HepG2 (cell line): Measurements from ENCODE around the gene CAMK2N2. TPM values are rescaled to one million over a fixed set of nuclear protein-coding genes. Genes with fewer than 3 reads are reported as not detected.
A peak's percentile ranks its signal among the peaks of the same experiment; 100 is the strongest.

Source experiments
- CHD4 ChIP-seq: fragments of 200-600 bp; sonication (generic); IDR thresholded peaks from 2 replicates; pipeline ENCODE4 v1.7.0; 2017; ENCODE audit warnings: mild to moderate bottlenecking, low read length, borderline replicate concordance
- HNRNPK ChIP-seq: fragments of 200-400 bp; formaldehyde crosslinking; IDR thresholded peaks from 2 replicates; pipeline ENCODE4 v1.6.1; 2018; ENCODE audit warnings: low read length, low read depth, moderate library complexity, mild to moderate bottlenecking; ENCODE audit not compliant: poor library complexity, severe bottlenecking
- JUN ChIP-seq: sonication (generic); formaldehyde crosslinking; IDR thresholded peaks from 2 replicates; pipeline ENCODE4 v1.4.0; 2020; ENCODE audit warnings: mild to moderate bottlenecking, missing genetic modification reagents
- KIAA2018 ChIP-seq: sonication (generic); formaldehyde crosslinking; IDR thresholded peaks from 2 replicates; pipeline ENCODE4 v1.5.0; 2020; ENCODE audit warnings: mild to moderate bottlenecking, missing genetic modification reagents, borderline replicate concordance
- MAZ ChIP-seq, 2 experiments: sonication (generic) in 1 of 2; formaldehyde crosslinking in 1 of 2; IDR thresholded peaks; 2 replicates each; pipeline versions ENCODE4 v1.5.0 to v1.6.1; 2012 to 2020; ENCODE audit warnings: low read depth in 2 of 2, mild to moderate bottlenecking in 2 of 2, borderline replicate concordance in 1 of 2, improper control_type of control experiment in 1 of 2, low read length in 1 of 2, missing genetic modification reagents in 1 of 2, moderate library complexity in 1 of 2
- NFE2 ChIP-seq: sonication (generic); formaldehyde crosslinking; IDR thresholded peaks from 2 replicates; pipeline ENCODE4 v1.4.0; 2020; ENCODE audit warnings: missing genetic modification reagents
- PHF21A ChIP-seq: sonication (generic); formaldehyde crosslinking; IDR thresholded peaks from 2 replicates; pipeline ENCODE4 v1.5.0; 2020; ENCODE audit warnings: mild to moderate bottlenecking, missing genetic modification reagents
- PHF8 ChIP-seq: sonication (generic); formaldehyde crosslinking; IDR thresholded peaks from 2 replicates; pipeline ENCODE4 v1.5.0; 2020; ENCODE audit warnings: missing genetic modification reagents
- SMAD9 ChIP-seq: sonication (generic); formaldehyde crosslinking; IDR thresholded peaks from 2 replicates; pipeline ENCODE4 v1.5.1; 2020; ENCODE audit warnings: mild to moderate bottlenecking, missing genetic modification reagents
- THAP9 ChIP-seq: sonication (generic); formaldehyde crosslinking; IDR thresholded peaks from 2 replicates; pipeline ENCODE4; 2020; ENCODE audit warnings: missing genetic modification reagents, mild to moderate bottlenecking, borderline replicate concordance
- ZBTB2 ChIP-seq: sonication (generic); formaldehyde crosslinking; IDR thresholded peaks from 2 replicates; pipeline ENCODE4 v1.8.0; 2022; ENCODE audit warnings: low read depth, missing genetic modification reagents
- ZNF253 ChIP-seq: sonication (generic); formaldehyde crosslinking; IDR thresholded peaks from 2 replicates; pipeline ENCODE4 v1.8.0; 2022; ENCODE audit warnings: mild to moderate bottlenecking, missing genetic modification reagents, borderline replicate concordance
- polyA plus RNA-seq, 8 experiments: library from polyadenylated mRNA; depleted of rRNA in 3 of 8; stranded (reverse) in 7 of 8; unstranded in 1 of 8; fragments of >200 nt; fragmentation: Illumina TruSeq in 4 of 8; extraction: Trizol in 4 of 8; gene quantifications; 2 replicates each; pipeline versions ENCODE4 v1.2.1 to v1.2.3, GENCODE V29; 2011 to 2016; ENCODE audit warnings: low read depth in 4 of 8, missing spikeins in 1 of 8, mixed read lengths in 1 of 8; ENCODE audit not compliant: insufficient read depth in 1 of 8
- total RNA-seq, 5 experiments: library from RNA; depleted of rRNA; stranded (reverse); fragments of >200 nt; fragmentation: Illumina TruSeq; extraction: Trizol; gene quantifications; 2 replicates each; pipeline ENCODE4 v1.2.3, GENCODE V29; 2016; ENCODE audit warnings: low read depth in 1 of 5
- TF ChIP-seq, protein P1 (sequence below): IDR thresholded peaks from 2 replicates; pipeline ENCODE4 v1.6.1; 2016

The CAMK2N2 gene
- total and polyA plus RNA-seq, 2 of the 13 experiments (the other 11 are each of a cell fraction or from before 2014, with no cell fraction given) = 0.12 to 0.27 TPM

DNA sequence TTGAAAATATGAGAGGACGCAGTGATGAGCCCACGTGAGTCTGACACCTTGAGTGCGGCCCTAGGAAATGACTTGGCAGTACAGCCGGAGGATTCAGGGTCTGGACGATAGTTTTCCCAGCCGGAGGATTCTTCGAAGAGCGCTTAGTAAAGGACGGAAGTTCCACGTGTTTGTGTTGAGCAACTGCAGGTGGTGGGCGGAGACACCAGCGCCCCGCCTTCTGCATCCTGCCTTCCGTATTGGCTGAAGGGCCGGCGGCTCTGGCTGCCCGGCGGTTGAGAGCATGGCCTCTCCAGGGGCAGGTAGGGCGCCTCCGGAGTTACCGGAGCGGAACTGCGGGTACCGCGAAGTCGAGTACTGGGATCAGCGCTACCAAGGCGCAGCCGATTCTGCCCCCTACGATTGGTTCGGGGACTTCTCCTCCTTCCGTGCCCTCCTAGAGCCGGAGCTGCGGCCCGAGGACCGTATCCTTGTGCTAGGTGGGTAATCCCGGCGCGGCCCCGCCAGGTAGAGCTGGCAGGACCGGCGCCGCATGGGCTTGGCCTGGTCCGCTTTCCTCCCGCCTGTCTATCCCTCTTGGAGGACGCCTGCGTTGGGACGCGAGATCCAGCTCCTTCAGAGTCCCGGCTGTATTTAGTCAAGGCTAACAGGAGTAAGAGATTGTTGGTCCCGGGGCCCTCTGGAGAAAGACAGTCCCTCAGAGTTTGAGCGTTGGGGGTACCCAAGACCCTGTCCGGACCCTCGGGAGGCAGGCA, 11.8 kb downstream of the CAMK2N2 start, which contains the start of gene EEF1AKMT4 (continued):
- TF ChIP-seq THAP9 (CRISPR knock-in tag) (no peak), SMAD9 (no peak), PHF8 (CRISPR knock-in tag) (peak; percentile 87), KIAA2018 (CRISPR knock-in tag) (no peak), MAZ (IDR thresholded peaks at IDR 0.05; ENCODE audit: borderline replicate concordance, low read depth, low read length) (no peak), MAZ (CRISPR knock-in tag; IDR thresholded peaks at IDR 0.05; ENCODE audit: low read depth) (no peak), PHF21A (CRISPR knock-in tag) (peak; percentile 67; the same call in 1 of the 2 replicates), HNRNPK (no peak), ZNF253 (CRISPR knock-in tag) (no peak), JUN (CRISPR knock-in tag) (no peak), ZBTB2 (peak; percentile 47; the same call in 1 of the 2 replicates), CHD4 (no peak), NFE2 (no peak)
- TF ChIP-seq, protein P1, sequence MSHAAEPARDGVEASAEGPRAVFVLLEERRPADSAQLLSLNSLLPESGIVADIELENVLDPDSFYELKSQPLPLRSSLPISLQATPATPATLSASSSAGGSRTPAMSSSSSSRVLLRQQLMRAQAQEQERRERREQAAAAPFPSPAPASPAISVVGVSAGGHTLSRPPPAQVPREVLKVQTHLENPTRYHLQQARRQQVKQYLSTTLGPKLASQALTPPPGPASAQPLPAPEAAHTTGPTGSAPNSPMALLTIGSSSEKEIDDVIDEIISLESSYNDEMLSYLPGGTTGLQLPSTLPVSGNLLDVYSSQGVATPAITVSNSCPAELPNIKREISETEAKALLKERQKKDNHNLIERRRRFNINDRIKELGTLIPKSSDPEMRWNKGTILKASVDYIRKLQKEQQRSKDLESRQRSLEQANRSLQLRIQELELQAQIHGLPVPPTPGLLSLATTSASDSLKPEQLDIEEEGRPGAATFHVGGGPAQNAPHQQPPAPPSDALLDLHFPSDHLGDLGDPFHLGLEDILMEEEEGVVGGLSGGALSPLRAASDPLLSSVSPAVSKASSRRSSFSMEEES = peak; percentile 83
